Measurements from ENCODE around the gene ZNF521.

The ZNF521 gene

DNA sequence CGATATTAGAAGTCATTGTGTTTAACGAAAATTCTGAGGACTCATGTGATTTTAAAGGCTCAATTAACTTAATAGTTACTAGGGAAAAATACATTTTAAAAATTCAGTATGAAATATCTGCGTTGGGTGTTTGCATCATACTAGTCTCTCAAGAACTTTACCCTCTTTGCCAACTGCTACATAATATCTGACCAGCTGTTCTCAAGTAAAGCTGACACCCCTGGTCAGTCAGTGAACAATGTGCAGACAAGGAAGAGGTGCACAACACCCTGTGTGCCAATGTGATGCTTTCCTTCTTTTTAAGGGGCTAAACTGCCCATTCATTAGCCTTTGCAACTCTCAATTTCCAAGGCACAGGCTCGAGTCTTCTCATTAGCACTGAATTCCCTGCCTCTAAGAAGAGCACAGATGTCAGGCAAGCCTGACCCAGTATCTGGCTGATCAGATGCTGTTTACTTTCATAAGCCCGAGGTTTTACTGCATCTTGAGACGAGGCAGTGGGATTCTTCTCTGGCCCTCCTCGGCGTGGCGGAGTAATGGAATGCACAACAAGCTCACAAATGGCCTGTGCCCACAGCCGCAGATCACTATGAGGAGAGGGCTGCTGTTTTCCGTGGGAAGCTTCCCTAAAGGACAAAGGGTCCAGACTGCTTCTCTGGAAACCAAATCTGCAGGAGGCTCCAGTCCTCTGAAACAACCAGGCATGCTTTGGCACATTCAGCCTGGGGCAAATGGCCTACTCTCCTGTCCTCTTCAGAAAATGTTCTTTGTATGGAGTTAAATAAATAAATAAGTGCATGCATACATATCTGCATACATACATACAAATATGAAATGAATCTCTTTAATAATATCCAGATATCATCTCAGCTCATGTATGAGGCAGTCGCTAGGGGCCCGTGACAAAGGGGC lies 240.3 kb downstream of the ZNF521 start:
- DNase-seq: no peak

DNA sequence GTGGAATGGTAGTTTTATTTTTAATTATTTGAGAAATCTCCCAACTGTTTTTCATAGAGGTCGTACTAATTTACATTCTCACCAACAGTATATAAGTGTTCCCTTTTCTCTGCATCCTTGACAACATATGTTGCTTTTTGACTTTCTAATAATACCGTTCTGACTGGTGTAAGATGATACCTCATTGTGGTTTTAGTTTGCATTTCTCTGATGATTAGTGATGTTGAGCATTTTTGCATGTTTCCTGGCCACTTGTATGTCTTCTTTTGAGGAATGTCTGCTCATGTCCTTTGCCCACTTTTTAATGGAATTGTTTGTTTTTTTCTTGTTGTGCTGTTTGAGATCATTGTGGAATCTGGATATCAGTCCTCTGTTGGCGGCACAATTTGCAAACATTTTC lies 242.5 kb downstream of the ZNF521 start:
- no peak for DNase-seq

DNA sequence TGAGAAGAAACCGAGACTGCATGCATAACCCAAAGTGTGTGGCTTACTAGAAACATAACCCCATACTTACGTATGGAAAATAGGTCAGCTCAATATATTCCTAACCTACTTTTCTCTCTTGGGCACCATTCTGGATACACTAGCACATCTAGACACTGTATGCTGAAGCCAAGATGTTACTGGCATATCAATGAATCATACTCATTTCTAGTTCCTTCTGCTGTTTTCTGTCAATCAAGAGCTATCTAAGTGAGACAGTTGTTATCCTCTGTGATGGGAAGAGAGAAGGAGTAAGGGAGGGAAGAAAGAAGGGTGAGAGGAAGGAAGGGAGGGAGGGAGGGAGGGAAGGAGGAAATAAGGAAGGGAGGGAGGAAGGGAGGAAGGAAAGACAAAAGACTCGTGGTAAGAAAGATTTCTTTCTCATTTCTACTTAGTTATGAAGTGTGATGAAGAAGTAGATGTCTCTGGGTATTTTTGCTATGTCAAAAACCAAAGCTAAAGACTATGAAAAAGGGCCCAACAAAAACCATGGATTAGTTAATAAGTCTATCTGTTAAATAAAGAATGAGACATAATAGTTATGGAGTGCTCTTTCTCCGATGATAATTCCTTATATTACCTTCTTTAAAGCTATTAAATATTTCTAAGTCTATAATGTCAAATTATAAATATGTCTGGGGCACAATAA lies 248.4 kb downstream of the ZNF521 start:
- DNase-seq: no peak

DNA sequence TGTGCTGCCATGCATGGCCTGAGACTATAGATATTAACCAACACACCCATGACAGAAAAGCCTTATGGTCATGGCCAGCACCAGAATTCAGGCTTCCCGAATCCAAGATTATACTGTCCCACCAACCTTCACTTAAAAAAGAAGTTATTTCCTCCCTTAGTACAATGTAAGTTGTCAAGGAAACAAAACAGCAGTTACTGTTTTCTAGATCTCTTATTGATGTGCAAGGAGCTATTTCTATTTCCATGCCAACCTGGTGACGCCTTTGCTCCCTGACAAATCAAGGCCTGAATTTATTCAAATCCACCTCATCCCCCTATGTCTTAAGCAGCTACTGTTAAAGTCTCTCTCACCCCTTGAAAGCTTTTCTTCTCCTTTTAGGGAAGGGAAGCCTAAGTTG lies 249.3 kb downstream of the ZNF521 start:
- no peak for DNase-seq

DNA sequence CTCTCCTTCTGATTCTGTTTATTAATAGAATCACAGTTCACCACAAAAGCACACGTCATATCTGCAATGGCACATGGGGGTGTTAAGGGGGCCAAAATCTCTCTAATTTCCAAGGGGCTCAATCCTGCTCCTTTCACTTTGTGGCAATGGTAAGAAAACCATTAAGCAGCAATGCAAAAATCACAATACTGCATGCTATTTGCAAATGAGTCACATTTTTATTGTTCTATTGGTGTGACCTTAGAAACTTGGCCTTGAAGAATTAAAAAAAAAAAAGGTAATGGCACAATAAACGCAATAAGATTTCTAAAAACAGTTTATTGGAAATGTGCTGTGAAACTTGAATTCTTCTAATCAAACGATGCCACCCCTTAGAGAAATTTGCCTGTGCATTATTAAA lies 251.5 kb downstream of the ZNF521 start:
- no peak for DNase-seq

DNA sequence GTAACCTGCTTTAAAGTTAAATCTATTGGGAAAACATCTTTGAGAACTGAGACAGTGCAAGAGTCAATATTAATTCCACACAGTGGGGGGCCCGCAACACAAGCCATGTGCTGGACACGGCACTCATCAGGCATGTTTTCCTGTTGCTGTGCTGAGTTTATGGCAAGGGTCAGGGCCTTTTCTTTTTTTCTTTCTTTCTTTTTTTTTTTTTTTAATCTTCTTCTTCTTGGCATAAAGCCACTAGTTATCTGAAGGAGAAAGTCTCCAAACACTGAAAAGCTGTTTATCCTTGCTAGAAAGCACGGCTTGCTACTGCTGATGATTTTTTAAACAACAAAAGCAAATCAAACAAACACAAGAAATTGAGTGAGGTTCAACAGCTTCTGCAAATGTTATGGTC lies 252.1 kb downstream of the ZNF521 start:
- DNase-seq: no peak

DNA sequence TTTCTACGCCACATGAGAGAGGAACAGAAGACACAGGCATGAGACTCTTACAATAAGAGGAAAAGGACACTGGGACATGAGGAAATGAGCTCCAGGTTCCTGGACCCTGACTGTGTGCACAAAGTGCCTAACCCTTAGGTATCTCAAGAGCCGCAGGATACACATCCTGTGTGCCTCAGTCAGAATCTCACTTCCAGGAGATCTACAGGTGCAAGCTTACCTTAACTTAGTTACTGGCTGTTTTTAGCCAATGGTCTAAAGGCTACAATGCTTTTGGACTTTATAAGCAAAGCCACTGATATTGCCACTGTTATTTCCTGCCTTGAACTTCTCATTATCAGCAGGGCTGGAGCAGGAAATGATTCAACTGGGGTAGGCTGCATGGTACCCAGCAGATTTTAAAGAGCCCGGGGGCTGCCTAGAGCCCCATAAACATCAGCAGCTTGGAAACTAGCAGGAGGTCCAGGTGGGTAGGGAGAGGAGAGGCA lies 254.4 kb downstream of the ZNF521 start:
- no peak for DNase-seq

DNA sequence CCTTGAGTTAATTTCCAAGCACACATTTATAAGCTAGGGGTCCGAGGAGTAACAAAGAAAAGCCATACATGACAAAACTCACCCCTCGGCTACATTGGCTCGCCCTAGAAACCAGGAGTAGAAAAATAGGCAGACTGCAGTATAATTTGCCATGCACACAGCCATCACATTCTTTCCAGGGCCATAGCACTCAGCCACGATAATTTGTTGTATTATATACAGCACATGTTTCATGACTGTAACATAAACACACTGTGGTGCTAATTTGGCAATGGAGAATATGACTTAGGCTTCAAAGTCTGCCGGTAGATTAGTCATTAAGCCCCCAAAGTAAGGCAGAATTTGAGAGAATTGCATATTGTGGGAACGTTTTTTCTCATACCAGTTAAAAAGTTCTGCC lies 254.9 kb downstream of the ZNF521 start:
- DNase-seq: no peak

DNA sequence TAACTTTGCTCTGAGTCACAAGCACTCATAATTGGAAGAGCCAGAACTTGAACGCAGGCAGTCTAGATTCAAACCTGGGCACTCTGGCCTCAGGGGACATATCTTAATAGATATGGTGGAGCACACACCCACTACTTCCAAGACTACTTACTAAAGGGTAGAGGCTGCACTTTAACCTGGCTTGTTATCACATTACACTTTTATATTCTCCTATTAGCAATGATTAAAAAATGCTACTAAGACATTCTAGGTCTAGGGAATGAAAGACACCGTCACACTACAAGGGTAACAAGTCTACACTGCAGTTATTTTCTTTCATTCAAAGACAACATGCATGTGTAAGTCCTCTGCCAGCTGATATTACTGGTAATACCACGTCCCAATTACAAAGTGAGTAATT lies 258.8 kb downstream of the ZNF521 start:
- DNase-seq: no peak

DNA sequence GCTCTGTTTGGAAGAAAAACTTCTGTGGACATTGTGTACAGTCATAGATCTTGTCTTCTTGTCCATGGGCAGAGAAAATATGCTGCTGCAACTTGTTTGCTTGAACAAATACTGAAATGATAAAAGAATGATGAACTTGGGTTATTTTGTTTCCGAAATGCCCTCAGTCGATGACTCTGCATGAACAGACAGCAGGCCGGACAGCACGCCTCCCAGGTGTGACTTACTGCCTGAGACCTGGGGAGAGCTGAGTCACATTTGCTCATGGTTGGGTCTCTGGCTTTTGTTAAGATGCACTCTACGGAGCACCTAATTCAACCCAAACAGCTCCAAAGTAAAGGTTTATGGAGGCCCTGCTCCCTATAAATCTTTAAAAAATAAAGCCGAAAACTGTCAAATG lies 262.5 kb downstream of the ZNF521 start:
- DNase-seq: no peak

DNA sequence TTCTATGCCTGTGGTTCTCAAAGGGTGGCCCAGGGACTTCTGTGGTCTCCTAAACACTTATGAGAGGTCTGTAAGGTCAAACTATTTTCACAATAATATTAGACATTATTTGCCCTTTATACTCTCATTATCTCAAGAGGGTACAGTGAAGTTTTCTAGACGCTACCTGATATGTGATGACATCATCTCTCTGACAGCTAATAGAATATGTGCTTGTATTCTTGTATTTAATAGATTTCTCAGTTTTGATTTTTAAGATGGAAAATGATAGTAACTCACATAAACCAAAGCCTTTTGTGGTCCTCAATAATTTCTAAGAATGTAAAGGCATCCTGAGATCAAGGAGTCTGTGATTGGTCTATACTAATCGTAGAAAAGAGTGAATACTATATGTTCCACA lies 265.1 kb downstream of the ZNF521 start:
- no peak for DNase-seq

DNA sequence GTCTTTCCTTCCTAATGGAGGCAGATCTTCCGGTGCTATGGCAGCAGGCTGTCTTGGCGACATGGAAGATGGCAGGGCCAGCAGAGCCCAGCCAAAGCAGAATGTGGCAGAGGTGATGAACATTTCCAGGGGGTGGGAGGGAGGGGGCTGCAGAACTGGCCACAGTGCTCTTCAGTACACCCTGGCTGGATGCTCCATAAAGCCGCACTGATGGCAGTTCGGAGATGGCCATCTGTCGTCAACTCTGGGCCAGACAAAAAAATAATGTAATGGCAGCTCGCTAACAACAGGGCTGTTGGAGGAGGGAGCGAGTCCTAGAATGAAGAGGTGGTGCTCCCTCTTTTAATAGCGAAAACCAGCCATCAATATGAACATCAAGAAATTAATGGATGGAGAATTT lies 271.0 kb downstream of the ZNF521 start:
- no peak for DNase-seq

DNA sequence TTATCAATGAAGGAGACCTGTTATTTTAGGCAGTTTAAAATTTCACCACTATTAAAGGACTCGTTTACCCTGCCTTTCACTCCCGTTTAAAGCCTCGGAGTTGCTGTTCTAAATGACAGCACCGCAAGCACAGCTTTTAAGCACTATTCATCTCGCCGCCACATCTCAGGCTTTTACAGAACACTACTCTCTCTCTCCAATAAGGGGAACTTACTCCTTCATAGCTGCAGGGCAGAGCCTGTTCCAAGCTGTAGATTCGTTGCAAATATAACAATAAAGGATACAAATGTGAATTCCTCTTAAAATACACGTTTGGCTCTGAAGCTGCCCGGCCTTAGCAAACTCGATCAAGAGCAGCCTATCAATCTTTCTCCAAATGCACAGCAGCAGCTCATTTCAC lies 271.8 kb downstream of the ZNF521 start:
- no peak for DNase-seq

DNA sequence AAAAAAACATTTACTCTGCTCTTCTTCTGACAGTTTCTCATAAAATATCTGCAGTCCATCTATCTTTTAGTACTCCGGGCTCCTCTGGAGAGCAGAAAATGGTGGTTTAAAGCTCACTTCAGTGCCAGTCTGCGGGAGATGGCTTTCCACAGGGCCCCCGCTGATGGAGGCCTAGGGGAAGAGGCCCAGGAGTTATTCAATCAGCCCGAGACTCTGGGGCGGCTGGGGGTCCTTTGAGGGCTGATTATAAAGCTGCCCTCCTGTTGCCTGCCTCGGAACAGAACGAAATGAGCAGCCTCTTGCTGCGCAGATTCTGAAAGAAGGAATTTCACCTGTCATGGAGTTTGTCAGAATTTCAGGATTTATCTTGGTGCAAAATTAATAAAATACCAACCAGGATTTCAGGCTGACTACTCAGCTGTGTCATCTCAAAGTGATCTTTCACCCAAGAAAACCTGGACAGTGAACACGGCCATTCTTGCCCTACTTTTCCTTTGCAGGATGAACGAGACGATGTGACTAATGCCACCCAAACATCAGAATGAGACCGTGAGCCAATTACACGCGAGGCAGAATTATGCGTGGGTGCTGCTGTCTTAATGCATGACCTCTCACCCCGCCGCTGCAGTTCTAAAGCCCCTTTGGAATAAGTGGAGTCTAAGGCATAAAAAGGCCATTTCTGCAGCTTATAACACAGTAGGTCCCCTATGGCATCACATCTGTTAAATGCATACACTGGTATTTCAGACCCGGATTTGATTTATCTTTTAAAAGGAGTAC lies 273.8 kb downstream of the ZNF521 start:
- DNase-seq: no peak

DNA sequence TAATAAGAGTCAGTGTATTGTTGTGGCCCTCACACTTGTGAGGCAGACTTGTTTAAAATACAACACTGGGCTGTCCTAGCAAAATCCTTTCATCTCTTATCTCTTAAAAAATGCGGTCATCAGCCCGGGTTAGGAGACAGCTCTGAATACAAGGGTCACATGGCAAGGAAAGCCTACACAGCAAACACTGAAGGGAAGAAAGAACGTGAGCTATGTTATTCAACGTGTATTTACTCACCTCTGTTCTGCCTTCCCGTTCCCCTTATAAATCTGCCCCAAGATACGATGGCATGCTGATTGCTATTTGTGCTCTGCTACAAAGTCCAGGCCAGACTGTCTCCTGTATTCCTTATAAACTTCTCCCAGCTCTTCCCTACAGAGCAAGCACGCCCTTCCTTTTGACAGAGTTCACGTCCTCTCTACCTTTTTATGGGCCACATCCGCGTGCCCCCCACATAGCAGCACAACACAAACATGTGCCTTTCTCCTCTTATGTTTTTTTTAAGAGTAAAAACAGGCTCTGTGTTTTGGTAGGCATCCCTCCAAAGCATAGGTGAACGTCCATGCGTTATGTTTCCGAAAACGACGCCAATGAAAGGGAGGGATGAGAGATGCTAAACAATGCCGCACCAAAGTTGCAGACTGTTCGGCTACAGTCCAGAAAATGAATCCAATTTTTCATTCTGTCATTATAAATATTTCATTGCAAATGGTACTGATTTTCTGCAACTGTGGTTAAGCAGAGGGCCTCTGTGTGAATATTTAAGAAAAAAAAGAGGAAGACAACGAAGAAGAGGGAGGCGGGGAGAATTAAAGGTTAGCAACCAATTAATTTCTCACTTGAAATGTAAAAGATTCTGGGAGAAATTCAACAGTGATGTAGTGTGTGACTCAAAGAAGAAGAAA lies 274.7 kb downstream of the ZNF521 start:
- DNase-seq: no peak

DNA sequence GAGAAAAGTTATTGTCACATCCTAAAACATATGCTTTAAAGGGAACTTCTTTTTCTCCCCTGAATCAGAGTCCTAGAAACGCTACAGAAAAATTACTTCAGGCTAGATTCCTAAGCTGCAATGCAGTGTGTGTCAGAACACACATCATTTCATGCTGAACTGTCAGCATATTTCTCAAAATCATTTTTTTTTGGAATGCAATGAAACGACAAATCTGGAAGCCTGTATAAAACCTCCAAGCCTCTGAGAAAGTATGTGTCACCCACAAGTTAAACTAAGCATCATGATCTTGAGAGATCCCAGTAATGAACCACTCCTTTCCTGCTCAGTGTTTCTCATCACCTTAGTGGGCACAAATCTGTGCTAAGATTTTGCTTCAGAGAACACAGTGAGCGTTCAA lies 276.2 kb downstream of the ZNF521 start:
- no peak for DNase-seq

DNA sequence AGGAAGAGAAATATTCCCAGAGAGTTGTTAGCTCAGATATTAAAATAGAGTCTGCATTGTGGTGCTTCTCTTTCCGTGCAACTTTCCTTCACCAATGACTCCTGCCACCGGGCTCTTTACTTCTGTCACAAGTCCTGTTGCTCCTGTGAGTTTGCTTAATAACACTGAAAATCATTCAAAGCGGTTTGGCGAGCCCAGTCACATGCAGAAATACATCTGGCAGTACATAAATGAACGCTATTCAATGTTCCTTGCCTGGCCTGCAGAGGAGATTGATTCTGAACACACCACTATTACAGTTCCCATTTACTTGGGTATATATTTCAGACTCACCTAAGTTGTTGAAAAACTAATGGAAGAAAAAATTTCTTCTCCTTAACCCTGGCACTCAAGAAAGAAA lies 276.6 kb downstream of the ZNF521 start:
- DNase-seq: no peak

DNA sequence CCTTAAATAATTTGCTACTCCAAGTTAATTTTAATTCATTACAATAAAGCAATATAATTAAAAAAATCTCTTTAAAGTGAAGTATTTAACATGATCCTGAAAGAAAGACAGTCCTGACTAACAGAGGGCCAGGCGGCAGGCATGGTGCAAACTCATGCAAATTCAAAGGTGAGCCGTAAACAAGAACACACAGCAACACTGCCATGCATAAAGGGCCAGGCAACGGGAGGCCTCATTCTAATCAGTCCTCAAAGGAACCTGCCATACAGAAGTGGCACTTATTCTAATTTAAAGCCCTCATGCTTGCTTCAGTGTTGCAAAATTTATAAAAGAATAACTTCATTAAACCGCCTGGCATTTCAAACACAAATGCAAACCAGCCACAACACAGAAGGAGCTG lies 277.0 kb downstream of the ZNF521 start:
- no peak for DNase-seq

DNA sequence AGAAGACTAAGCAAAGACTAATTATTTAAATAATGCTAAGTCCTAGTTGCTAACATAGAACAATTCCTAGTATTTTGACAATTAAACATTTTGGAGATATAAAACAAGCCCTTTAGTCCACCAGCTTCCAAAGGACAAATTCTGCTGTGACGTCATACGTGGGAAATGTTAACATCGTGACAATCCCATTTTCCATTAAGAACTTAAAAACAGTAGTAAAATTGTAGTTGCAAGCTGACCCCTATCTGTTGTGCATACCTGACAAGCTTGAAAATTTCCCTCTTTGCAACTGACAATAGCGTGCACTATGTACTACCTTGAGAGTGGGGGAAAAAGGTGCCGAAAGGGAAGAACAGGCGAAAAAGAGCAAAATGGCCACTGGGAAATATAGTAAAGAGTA lies 279.8 kb downstream of the ZNF521 start:
- DNase-seq: no peak

DNA sequence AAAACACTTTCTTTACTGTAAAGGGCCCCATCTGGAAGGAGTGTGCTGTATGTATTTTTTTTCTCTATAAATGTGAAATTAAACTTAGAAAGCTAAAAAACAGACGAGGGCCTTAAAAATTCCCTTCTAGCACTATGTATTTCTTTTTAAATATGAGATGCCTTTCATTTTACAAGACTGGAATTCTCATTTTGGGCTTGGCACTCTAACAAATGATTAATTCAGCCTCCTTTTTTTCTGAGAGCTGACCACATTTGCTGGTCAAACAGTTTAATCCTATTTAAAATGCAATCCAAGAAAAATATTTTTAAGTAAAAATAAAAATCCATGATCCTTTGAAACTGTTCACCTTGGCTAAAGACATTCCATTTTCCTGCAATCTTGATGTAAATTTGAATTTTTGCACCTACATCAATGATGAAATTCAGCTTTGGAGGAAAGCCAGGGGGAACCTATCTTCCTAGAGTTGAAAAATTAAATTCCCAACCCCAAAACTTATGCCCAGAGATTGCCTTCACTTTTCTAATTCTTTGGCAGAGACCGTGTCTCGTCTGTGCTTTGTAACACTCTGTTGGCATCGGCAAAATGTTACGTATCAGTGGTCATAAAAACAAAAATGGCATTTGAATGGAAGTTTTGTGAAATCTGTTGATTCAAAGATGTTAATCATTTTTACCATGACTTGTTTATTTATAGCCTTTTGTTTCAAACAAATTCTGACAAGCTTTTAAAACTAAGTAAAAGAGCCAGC lies 284.5 kb downstream of the ZNF521 start:
- no peak for DNase-seq

DNA sequence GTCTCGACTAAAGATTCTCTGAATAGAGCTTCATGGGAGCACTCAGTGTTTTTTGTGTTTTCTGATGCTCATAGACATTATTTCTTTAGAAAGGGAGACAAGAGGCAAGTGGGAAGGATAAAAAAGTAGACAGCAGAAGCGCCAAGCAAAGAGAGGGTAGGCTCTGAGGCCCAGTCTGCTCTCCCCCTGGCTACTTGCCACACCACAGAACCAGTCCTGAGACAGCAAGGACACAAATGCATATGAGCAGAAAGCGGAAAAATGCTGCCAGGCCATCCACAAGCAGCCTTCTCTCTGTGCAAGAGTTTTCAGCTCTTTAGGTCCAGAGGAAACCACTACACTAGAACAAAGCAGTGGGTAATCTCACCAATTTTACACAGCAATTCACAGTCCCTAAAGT lies 285.4 kb downstream of the ZNF521 start:
- DNase-seq: no peak

DNA sequence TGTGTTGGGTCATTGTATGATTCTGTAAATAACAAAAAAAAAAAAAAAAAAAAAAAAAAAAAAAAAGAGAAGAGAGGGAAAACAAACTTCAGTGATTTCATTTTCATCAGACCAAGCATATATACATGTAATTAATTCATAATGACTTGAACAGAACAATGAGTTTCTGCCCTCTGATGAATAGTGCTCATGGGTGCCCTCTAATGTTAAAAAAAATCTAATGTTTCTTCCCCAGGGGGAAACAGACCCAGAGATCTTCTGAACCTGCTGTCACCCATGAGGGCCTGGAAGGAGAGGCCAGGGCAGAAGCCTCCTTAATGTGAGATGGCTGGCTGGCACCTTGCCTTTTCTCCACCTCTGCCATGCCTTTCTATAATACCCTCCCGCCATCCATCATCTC lies 289.2 kb downstream of the ZNF521 start:
- no peak for DNase-seq
